HG02678 (cell line): ENCODE results near the gene TMC6.
A peak's percentile ranks its signal among the peaks of the same experiment; 100 is the strongest.

Experiments used
- ATAC-seq: cut with Tn5 transposase; IDR thresholded peaks from one replicate; pipeline ENCODE4 v1.9.1; 2021; ENCODE audit warnings: mild to moderate bottlenecking, moderate library complexity; ENCODE audit not compliant: unreplicated experiment

The TMC6 gene

DNA sequence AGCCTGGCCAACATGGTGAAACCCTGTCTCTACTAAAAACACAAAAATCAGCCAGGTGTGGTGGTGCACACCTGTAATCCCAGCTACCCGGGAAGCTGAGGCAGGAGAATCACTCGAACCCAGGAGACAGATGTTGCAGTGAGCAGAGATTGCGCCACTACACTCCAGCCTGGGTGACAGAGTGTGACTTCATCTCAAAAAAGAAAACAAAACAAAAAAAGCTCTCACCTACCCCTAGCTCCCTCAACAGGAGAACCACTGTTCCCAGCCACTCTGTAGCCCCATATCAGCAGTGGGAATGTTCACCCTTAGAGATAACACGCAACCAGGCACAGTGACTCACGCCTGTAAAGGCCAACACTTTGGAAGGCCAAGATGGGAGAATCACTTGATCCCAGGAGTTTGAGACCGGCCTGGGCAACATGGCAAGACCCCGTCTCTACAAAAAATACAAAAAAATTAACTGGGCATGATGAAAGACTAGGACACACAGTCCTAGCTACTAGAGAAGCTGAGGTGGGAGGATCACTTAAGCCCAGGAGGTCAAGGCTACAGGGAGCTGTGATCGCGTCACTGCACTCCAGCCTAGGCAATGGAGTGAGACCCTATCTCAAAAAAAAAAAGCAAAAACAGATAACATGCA is 7.4 kb upstream of the TMC6 start:
- ATAC-seq: no peak

DNA sequence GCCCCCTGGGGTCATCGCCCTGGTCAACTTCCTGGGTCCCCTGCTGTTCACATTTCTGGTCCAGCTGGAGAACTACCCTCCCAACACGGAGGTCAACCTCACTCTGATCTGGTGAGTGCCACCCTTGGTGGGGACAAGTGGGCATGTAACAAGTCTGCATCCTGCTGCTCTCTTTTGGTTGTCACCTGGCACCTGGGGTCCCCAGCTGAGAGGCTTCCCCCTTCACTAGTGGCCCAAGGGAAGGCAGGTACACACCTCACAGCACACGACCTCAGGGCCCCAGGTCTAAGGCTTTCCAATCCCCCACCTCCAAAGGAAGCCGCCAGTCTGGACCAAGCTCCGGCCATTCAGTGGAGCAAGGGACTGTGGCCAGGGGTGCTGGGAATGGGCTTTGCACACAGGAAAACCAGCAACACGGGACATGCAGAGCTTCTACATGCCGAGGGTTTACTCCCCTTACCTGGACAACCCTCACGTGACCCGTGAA is 6.4 kb upstream of the TMC6 start:
- ATAC-seq: no peak

DNA sequence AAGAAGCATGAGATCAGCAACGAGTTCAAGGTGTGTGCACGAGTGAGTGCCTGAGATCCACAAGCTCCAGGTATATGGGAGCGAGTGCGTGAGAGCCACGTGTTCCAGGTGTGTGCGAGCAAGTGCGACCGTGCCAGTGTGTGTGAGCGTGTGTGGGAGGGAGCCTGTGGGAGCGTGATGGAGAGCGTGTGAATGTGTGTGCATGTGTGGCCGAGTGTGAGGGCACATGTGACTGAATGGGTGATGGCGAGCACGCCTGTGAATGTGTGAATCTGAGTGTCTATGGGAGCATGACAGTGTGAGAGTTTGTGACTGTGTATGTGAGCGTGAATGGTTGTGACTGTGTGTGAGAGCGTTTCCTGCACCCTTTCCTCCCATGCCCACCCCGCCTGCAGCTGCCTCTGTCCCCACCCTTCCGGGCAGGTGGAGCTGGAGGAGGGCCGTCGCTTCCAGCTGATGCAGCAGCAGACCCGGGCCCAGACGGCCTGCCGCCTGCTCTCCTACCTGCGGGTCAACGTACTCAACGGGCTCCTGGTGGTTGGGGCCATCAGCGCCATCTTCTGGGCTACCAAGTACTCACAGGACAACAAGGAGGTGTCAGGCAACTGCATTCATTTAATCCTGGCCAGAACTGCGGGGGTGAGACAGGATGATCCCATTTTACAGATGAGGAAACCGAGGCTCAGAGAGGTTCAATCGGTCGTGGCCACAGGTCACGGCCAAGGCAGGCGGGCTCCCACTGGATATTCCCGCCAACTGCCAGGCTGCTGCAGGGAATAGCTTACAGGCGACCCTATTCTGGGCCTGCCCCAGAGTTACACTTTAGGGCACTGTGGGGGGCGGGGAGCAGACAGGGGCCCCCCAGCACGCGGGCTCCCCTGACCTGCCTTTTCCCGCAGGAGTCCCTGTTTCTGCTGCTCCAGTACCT is 5.7 kb upstream of the TMC6 start:
- ATAC-seq: no peak

GRCh38 chr17:78133179-78133951 is 4.8 kb upstream of the TMC6 start:
- no peak for ATAC-seq

GRCh38 chr17:78132767-78133178 is 4.2 kb upstream of the TMC6 start:
- no peak for ATAC-seq

DNA sequence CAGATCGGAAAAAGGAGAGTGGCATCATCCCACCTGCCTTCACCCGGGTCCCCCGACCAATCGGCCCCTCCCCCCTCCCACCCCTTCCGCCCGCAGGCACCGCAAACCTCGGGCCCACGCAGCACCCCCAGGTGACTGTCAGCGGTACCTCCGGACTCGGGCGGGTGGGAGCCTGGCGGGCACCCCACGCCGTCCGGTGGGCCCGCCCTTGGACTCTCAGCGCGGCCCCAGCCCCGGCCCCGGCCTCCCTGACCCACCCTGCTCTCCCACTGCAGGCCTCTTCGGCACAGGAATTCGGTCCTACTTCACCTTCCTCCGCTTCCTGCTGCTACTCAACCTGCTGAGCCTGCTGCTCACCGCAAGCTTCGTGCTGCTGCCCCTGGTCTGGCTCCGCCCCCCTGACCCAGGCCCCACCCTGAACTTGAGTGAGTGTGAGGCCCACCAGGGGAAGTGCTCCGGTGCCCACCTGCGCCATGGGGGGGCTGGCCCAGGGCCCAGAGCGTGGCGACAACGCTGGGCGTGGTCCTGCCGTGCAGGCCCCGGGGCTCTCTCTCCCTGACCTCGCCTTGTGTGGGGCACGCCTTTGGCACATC is 3.6 kb upstream of the TMC6 start:
- ATAC-seq: no peak

GRCh38 chr17:78131172-78132083 is 2.9 kb upstream of the TMC6 start:
- ATAC-seq: no peak

- peak; percentile 22 for ATAC-seq
Observed at GRCh38 chr17:78130437-78131101, 2.0 kb upstream of the TMC6 start, which contains the start of gene TMC8. TSS of gene TMC8 (plus strand) at chr17:78130771. CDS start at chr17:78131589, 818 bp downstream.

DNA sequence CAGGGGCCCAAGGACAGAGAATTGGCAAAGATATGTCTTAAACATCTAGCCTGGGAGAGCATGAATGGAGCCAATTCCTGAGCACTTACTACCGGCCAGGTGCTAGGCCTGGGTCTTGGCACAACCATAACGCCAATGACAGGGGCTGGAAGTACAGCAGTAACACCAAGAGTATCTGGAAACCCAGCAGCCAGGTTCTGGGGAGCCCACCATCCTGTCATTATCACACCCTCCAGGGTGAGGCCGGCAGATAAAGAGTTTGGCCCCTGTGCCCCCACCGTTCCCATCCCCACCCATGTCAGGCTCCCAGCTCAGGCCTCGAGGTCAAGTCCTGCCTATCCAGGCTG is 1.5 kb upstream of the TMC6 start:
- no peak for ATAC-seq

DNA sequence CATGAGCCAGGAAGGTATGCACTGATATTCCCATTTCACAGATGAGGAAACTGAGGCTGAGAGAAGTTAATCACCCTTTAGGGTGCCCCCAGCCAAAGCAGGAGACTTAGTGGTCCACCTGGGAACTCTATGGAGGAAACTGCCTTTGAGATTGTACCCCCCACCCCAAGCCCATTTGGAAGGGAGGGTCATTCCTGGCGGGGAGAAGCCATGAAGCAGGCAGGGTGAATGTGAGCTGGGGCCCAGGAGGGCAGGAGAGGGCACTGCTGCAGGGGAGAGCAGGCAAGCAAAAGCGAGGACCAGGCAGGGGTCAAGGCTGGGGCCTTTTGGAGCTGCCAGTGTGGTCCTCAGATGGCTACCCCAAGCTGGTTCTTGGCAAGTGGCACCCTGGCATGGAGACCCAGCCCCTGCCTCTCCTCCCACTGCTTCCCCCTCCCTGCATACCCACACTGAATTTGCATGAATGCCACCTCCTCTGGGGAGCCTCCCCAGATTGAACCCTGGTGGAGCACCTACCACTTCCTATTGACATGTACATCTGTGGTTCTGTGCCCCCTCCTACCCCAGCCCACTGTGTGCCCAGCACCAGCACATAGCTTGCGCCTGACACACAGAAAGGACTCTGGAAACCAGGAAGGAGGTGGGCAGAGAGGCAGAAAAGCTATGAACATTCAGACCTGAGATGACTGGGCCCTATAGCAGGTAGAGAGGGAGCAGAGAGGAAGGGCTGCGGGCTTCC is 965 bp upstream of the TMC6 start:
- no peak for ATAC-seq

DNA sequence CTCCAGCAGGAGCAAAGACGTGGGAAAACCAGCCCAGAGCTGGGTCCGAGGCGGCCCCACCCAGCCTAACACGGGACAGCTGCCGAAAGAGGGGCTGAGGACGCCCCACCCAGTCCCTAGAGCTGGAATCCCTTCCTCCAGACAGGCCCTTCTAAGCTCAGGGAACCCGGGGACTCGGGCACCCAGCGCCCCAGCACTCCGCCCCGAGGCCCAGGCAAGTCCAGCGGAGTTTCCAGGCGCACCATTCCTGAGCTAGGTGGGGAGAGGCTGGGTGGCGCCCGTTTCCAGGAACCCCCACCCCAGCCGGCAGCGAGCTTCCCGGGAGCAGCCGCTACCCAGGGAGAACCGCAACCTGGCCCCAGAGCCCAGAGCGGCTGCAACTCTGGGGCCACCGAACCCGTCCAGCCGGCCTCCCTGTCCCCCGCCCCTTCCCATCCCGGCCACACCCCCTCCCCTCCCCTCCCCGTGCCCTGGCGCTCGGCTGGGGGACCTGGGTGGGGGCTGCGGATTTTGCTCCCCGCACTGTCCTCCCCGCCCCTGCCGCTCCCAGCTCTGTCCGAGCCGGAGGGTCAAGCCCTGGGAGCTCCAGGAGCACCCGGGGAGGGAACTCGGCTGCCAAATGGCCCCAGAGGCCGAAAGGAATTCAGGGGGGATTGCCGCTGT is 536 bp downstream of the TMC6 start:
- ATAC-seq: no peak

- ATAC-seq: peak; percentile 19
Observed at GRCh38 chr17:78127239-78127887, 1.2 kb downstream of the TMC6 start.

GRCh38 chr17:78126895-78127238 is 1.7 kb downstream of the TMC6 start:
- no peak for ATAC-seq

DNA sequence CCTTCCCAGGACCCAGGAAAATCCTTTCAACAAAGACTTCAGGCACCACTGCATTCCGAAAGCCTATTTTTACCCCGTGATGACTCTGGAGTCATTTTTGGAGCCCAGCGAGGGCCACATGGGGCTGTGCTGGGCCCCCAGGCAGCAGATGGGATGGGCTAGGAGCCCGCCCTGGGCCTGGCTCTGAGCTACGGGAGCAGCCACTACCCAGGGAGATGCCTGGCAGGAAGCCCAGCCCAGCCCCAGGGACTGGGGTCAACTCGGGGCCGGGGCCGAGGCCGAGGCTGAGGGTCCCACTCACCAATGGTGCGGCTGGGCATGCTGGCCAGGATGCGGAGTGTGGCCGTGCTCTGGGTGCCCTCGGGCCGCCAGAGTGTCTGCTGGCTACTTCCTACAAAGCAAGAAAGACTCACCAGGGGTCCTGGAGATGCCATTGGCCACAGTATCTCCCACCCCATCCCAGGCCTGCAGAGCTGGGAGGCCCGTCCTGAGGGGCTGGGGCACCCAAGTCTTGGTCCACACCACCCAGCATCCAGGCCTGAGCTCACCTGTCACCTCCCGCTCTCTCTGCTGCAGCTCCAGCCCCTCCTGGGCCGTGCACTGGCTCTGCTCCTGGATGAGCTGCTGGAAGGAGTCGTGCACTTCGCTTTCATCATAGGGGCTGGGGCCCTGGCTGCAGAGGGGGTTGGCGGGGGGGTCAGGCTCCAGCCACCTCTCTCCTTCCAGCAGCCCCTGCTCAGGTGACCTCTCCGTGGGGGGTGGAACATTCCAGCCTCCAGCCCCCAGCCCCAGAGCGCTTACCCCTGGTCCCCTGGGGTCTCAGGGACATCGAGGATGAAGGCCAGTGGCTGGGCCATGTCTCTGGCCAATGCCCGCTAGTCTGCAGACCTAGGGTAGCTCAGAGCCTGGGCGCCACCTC is 2.3 kb downstream of the TMC6 start:
- no peak for ATAC-seq

DNA sequence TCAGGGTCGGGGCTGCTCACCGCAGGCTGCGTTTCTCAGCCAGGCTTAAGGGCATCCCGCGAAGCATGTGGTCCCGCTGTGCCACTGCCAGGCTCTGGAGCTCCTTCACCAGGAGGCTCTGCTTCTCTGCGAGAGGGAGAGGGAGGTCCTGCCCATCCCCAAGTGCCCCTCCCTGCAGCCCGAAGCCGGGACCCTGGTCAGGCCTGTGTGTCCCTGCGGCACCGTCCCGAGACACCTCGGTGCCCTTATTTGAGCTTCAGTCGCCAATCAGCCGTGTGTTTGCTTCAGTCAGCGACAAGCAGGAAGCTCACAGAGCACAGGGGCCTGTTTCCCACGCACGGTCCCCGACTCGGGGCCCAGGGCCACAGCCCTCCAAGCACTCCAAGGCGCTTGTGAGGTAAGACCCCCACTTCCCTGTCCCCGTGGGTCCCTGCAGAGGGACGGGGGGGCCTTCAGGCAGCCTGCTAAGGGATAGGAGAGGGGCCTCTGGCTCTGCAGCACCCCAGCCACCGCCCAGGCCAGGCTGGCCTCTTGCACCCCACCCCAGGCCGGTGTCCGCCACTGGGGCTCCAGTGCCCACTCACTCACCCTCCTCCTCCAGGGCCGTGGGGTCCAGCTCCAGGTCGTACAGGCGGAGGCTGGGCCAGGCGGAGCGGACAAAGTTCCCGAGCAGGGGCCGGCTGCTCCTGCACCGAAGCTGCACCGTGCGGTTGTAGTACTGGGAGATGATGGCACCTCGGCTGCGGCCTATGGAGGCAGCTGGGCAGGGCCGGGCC is 3.2 kb downstream of the TMC6 start:
- ATAC-seq: no peak

- ATAC-seq: no peak
Observed at GRCh38 chr17:78124836-78125137, 3.8 kb downstream of the TMC6 start.
